Tibial artery (tissue), 4 donors: ENCODE data around the gene FAM114A1.

Experiments
- DNase-seq, 2 donors: peaks; one replicate each; pipeline ENCODE4 v3.0.0-alpha.2; 2019
- H3K27ac ChIP-seq, 2 donors: fragments of 200-600 bp; sonication (generic) in 1 of 2; 1 replicate in 1 of 2; 2 replicates in 1 of 2; pipeline ENCODE4 v1.5.1; 2018 to 2019; ENCODE audit warnings: mild to moderate bottlenecking in 1 of 2
- H3K27me3 ChIP-seq, 2 donors: fragments of 200-600 bp; sonication (generic) in 1 of 2; one replicate each; pipeline versions ENCODE4 v1.5.1 to v1.6.0; 2016 to 2019
- H3K36me3 ChIP-seq, 3 donors: fragments of 200-600 bp; sonication (generic) in 2 of 3; one replicate each; pipeline ENCODE4 v1.5.1; 2016 to 2019; ENCODE audit warnings: mild to moderate bottlenecking in 2 of 3
- H3K4me1 ChIP-seq, 4 donors: fragments of 200-600 bp; sonication (generic) in 2 of 4; 1 replicate in 3 of 4; 2 replicates in 1 of 4; pipeline ENCODE4 v1.5.1; 2016 to 2019
- H3K4me3 ChIP-seq, 2 donors: fragments of 200-600 bp; sonication (generic) in 1 of 2; 1 replicate in 1 of 2; 2 replicates in 1 of 2; pipeline ENCODE4 v1.5.1; 2018 to 2019; ENCODE audit warnings: mild to moderate bottlenecking in 2 of 2
- H3K9me3 ChIP-seq, 3 donors: fragments of 200-600 bp; sonication (generic) in 1 of 3; one replicate each; pipeline ENCODE4 v1.5.1; 2016 to 2019
- intact Hi-C: fragments of 100-400 bp; cut with DNase I; formaldehyde crosslinking; loops from one replicate; pipeline ENCODE4 v1.15.0; 2023; ENCODE audit warnings: low total_unique reads
- TF ChIP-seq, protein P1 (sequence below), 2 experiments: fragments of 200-600 bp in 1 of 2; fragments of 450-650 bp in 1 of 2; IDR thresholded peaks; one replicate each; pipeline ENCODE4 v1.5.1; 2017 to 2019; ENCODE audit warnings: antibody characterized with exemption in 2 of 2, mild to moderate bottlenecking in 1 of 2, moderate library complexity in 1 of 2

The FAM114A1 gene

GRCh38 chr4:38925492-38926413, 58.1 kb downstream of the FAM114A1 start:
- Histone ChIP-seq H3K4me1 (no peaks in the 10 kb centered on the region), H3K4me3 (no peak overlapping the region), H3K27ac (no peak overlapping the region), H3K27me3 (no peaks in the 10 kb centered on the region), H3K36me3 (peaks cover 69 to 87% (median 81%) of the 10 kb centered on the region in 3 donors), H3K9me3 (no peaks in the 10 kb centered on the region)
- TF ChIP-seq, protein P1, sequence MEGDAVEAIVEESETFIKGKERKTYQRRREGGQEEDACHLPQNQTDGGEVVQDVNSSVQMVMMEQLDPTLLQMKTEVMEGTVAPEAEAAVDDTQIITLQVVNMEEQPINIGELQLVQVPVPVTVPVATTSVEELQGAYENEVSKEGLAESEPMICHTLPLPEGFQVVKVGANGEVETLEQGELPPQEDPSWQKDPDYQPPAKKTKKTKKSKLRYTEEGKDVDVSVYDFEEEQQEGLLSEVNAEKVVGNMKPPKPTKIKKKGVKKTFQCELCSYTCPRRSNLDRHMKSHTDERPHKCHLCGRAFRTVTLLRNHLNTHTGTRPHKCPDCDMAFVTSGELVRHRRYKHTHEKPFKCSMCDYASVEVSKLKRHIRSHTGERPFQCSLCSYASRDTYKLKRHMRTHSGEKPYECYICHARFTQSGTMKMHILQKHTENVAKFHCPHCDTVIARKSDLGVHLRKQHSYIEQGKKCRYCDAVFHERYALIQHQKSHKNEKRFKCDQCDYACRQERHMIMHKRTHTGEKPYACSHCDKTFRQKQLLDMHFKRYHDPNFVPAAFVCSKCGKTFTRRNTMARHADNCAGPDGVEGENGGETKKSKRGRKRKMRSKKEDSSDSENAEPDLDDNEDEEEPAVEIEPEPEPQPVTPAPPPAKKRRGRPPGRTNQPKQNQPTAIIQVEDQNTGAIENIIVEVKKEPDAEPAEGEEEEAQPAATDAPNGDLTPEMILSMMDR (IDR thresholded peaks at IDR 0.05) = no peak
- intact Hi-C loops = no loop called here
- DNase-seq = no peak

GRCh38 chr4:38926896-38927295, 59.3 kb downstream of the FAM114A1 start:
- no peak overlapping the region for H3K27ac ChIP-seq
- H3K4me3 ChIP-seq = no peak overlapping the region
- H3K36me3 ChIP-seq = peaks cover 68 to 87% (median 87%) of the 10 kb centered on the region in 3 donors
- H3K9me3 ChIP-seq = no peaks in the 10 kb centered on the region
- no peak for DNase-seq
- TF ChIP-seq, protein P1 (IDR thresholded peaks at IDR 0.05) = no peak
- H3K4me1 ChIP-seq = no peaks in the 10 kb centered on the region
- H3K27me3 ChIP-seq = no peaks in the 10 kb centered on the region
- intact Hi-C loops = no loop called here

DNA sequence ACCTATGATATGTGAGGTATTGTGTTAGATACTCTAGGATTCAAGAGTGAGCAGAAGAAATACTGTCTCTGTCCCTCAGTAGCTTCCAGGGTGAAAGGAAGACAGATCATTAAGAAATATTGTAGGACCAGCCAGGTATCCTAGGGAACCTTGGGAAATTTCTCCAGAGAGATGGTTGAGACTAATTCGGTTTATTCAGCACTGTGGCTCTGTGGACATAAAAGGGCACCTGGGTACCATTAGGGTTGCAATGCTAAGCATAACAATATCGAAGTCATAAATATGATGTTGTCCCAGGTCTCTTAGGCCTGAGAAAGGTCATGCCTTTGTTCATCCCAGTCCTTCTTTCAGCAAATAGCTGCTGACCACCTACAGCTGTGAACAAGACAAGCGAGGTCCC, 61.0 kb downstream of the FAM114A1 start:
- Histone ChIP-seq H3K4me1 (no peaks in the 10 kb centered on the region), H3K27ac (no peak overlapping the region), H3K27me3 (no peaks in the 10 kb centered on the region), H3K4me3 (no peak overlapping the region), H3K36me3 (peaks cover 71 to 92% (median 87%) of the 10 kb centered on the region in 3 donors), H3K9me3 (no peaks in the 10 kb centered on the region)
- no peak for DNase-seq
- intact Hi-C loops = no loop called here
- TF ChIP-seq, protein P1 (IDR thresholded peaks at IDR 0.05) = no peak

GRCh38 chr4:38928974-38929373, 61.4 kb downstream of the FAM114A1 start:
- H3K27ac ChIP-seq = no peak overlapping the region
- H3K9me3 ChIP-seq = no peaks in the 10 kb centered on the region
- no peak for DNase-seq
- no peaks in the 10 kb centered on the region for H3K27me3 ChIP-seq
- H3K4me3 ChIP-seq = no peak overlapping the region
- intact Hi-C loops = no loop called here
- H3K4me1 ChIP-seq = no peaks in the 10 kb centered on the region
- TF ChIP-seq, protein P1 (IDR thresholded peaks at IDR 0.05) = no peak
- peaks cover 75 to 92% (median 87%) of the 10 kb centered on the region in 3 donors for H3K36me3 ChIP-seq

DNA sequence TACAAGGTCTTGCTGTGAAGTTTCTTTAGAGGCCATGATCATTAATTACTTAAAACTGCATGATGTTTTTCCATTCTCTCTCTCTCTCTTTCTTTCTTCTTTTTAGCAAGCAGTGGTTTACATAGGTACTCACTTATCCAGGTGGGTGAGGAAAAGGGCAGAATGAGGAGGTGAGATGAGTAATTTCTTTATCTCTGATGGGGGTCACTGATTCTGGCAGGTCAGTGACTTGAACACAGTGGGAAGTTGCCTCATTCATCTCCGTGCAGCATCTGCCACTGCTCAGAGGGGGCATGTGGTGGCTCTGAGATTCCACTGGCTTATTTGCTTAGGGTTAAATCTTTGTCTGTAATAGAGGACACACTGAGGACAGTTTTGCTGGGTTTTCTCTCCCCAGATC, 62.6 kb downstream of the FAM114A1 start:
- Histone ChIP-seq H3K27me3 (no peaks in the 10 kb centered on the region), H3K4me1 (no peaks in the 10 kb centered on the region), H3K4me3 (no peak overlapping the region), H3K36me3 (peaks cover 85 to 97% (median 91%) of the 10 kb centered on the region in 3 donors), H3K9me3 (no peaks in the 10 kb centered on the region), H3K27ac (no peak overlapping the region)
- no peak for DNase-seq
- intact Hi-C loops = no loop called here
- TF ChIP-seq, protein P1 (IDR thresholded peaks at IDR 0.05) = no peak
